IMR-90 (cell line): ENCODE results near the gene SPATA21. TPM values are rescaled to one million over a fixed set of nuclear protein-coding genes. Genes with fewer than 3 reads are reported as not detected.

ENCODE experiments used
- CEBPB ChIP-seq: IDR thresholded peaks from 2 replicates; pipeline ENCODE4 v1.6.1; 2012; ENCODE audit warnings: low read depth, low read length, improper control_type of control experiment
- ELK1 ChIP-seq: fragments of 150-350 bp; IDR thresholded peaks from 2 replicates; pipeline ENCODE4 v1.6.1; 2016; ENCODE audit warnings: low read depth, mild to moderate bottlenecking, low read length, moderate library complexity, borderline replicate concordance
- NFE2L2 ChIP-seq: fragments of 150-350 bp; IDR thresholded peaks from 2 replicates; pipeline ENCODE4 v1.6.1; 2016; ENCODE audit warnings: low read depth, mild to moderate bottlenecking, low read length
- POLR2A ChIP-seq: IDR thresholded peaks from 2 replicates; pipeline ENCODE4 v1.6.1; 2012; ENCODE audit warnings: mild to moderate bottlenecking, low read depth, low read length
- RFX5 ChIP-seq: IDR thresholded peaks from 2 replicates; pipeline ENCODE4 v1.8.0; 2012; ENCODE audit warnings: low read depth, mild to moderate bottlenecking, low read length, moderate library complexity
- polyA plus RNA-seq, 3 experiments: library from polyadenylated mRNA; depleted of rRNA; stranded (reverse); fragments of >200 nt; gene quantifications; 2 replicates each; pipeline ENCODE4 v1.2.3, GENCODE V29; 2012; ENCODE audit warnings: low replicate concordance in 1 of 3
- total RNA-seq: library from RNA; depleted of rRNA; stranded (reverse); fragments of >200 nt; gene quantifications from 2 replicates; pipeline ENCODE4 v1.2.3, GENCODE V29; 2012

The SPATA21 gene
- total and polyA plus RNA-seq, 2 of the 4 experiments (the other 2 are of a cell fraction): not detected

DNA sequence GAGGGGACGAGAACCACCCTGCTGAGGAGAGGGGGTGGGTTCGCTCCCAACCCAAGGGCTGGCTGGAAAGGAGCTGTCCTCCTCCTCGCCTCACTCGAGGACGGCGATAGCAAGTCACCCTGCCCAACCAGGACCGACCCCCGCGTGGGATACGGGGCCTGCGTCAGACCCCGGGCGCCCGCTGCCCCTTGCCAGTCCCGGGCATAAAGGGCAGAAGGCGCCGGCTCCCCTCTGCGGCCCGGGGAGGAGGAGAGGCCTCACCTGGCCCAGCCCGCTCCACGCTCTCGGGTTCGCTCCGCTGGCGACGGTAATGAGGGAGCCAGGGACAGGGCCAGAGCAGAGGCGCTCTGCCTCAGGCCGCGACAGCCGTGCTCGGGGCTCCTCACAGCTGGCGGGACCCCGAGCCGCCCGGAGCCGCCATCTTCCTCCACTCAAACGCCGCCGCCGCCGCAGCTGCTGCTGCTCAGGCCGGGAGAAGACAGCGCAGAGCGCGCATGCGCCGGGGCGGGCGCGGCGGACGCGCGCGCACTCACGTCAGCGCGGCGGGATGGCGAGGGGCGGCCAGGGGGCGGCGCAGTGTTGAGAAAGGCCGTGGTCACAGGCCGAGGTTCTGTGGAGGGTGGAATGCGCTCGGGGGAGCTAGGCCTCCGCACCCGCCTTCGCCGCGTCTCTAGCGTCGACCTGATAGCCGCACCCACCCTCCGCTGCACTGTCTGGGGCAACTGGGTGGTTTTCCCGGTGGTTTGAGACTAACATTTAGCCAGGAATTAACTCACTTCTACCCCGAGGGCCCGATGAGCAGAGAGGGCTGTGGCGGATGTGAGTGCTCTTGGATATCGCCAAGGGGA lies 85.0 kb downstream of the SPATA21 start, which contains the start of gene FBXO42 (continued):
- TF ChIP-seq ELK1 (no peak), CEBPB (peak; percentile 38; the same call in 1 of the 2 replicates), NFE2L2 (0 out of 2 replicates have a peak, but pooled peaks have one; percentile 17), POLR2A (peak; percentile 79), RFX5 (no peak)
